Bronchial epithelial cell (primary cell): ENCODE measurements around the gene B3GAT1. TPM values are rescaled to one million over a fixed set of nuclear protein-coding genes. Genes with fewer than 3 reads are reported as not detected.
A peak's percentile ranks its signal among the peaks of the same experiment; 100 is the strongest.

Experiments used
- DNase-seq: peaks from one replicate; pipeline ENCODE4 v3.0.0-alpha.2; 2010; ENCODE audit warnings: low read depth
- FAIRE-seq: peaks from 2 replicates; lab custom pipeline; 2011; peaks lifted over from hg19 to GRCh38; lab: Jason Lieb, UNC
- H3K27me3 ChIP-seq: 2 replicates; pipeline ENCODE4 v1.5.1; 2011; ENCODE audit warnings: low read length; ENCODE audit not compliant: control insufficient read depth, insufficient read depth
- H3K36me3 ChIP-seq: 2 replicates; pipeline ENCODE4 v1.5.1; 2011; ENCODE audit warnings: low read length; ENCODE audit not compliant: control insufficient read depth, insufficient read depth
- H3K4me3 ChIP-seq: 2 replicates; pipeline ENCODE4 v1.5.1; 2011; ENCODE audit warnings: mild to moderate bottlenecking, low read depth, low read length, control low read depth
- CTCF ChIP-seq: IDR thresholded peaks from 2 replicates; pipeline ENCODE4 v1.5.1; 2011; ENCODE audit warnings: mild to moderate bottlenecking, moderate library complexity, low read length, control low read depth, inconsistent platforms; ENCODE audit not compliant: insufficient read depth, severe bottlenecking
- total RNA-seq: library from RNA; depleted of rRNA; stranded (reverse); fragments of >200 nt; gene quantifications from 2 replicates; pipeline ENCODE4 v1.2.1, GENCODE V29; 2014

Gene B3GAT1
- total RNA-seq, 1 donor from 2014 or later = under 0.01 TPM

GRCh38 chr11:134349802-134350355 lies 62.2 kb downstream of the B3GAT1 start:
- no peak for TF ChIP-seq CTCF
- no peaks in the 10 kb centered on the region for H3K27me3 ChIP-seq
- DNase-seq (no peak), FAIRE-seq (no peak)
- no peak overlapping the region for H3K4me3 ChIP-seq
- no peaks in the 10 kb centered on the region for H3K36me3 ChIP-seq

GRCh38 chr11:134349109-134349801 lies 62.8 kb downstream of the B3GAT1 start:
- TF ChIP-seq CTCF = no peak
- no peak overlapping the region for H3K4me3 ChIP-seq
- no peaks in the 10 kb centered on the region for H3K27me3 ChIP-seq
- no peaks in the 10 kb centered on the region for H3K36me3 ChIP-seq
- FAIRE-seq = no peak
- no peak for DNase-seq

- peak; percentile 58 for FAIRE-seq
- Histone ChIP-seq H3K4me3 (no peak overlapping the region), H3K36me3 (no peaks in the 10 kb centered on the region), H3K27me3 (no peaks in the 10 kb centered on the region)
- TF ChIP-seq CTCF = no peak
- no peak for DNase-seq
Observed at GRCh38 chr11:134347441-134347840, 64.6 kb downstream of the B3GAT1 start.

GRCh38 chr11:134346976-134347350 lies 65.1 kb downstream of the B3GAT1 start:
- Histone ChIP-seq H3K36me3 (no peaks in the 10 kb centered on the region), H3K4me3 (no peak overlapping the region), H3K27me3 (no peaks in the 10 kb centered on the region)
- no peak for FAIRE-seq
- no peak for TF ChIP-seq CTCF
- DNase-seq = no peak

GRCh38 chr11:134346101-134346975 lies 65.7 kb downstream of the B3GAT1 start:
- no peak for TF ChIP-seq CTCF
- Histone ChIP-seq H3K4me3 (no peak overlapping the region), H3K36me3 (no peaks in the 10 kb centered on the region), H3K27me3 (no peaks in the 10 kb centered on the region)
- DNase-seq (no peak), FAIRE-seq (no peak)
